Heart right ventricle (tissue), 16 donors: ENCODE results near the gene CLCN6. TPM values are rescaled to one million over a fixed set of nuclear protein-coding genes. Genes with fewer than 3 reads are reported as not detected.
A peak's percentile ranks its signal among the peaks of the same experiment; 100 is the strongest.

ENCODE experiments used
- ATAC-seq, 8 donors: fragments of 200-7000 bp; cut with Tn5 transposase; one replicate each; pipeline ENCODE4 v1.9.1; 2020; ENCODE audit warnings: mild to moderate bottlenecking in 8 of 8, moderate library complexity in 8 of 8, moderate number of reproducible peaks in 1 of 8
- DNase-seq, 2 donors: peaks; one replicate each; pipeline ENCODE4 v3.0.0-alpha.2; 2020
- H3K27ac ChIP-seq, 10 donors: fragments of 200-600 bp; sonication (generic) in 2 of 10; one replicate each; pipeline versions ENCODE4 v1.5.0 to v1.8.0; 2020 to 2022; ENCODE audit warnings: mild to moderate bottlenecking in 3 of 10
- H3K27me3 ChIP-seq, 7 donors: fragments of 200-600 bp; one replicate each; pipeline ENCODE4 v1.8.0; 2021 to 2022; ENCODE audit warnings: mild to moderate bottlenecking in 2 of 7
- H3K36me3 ChIP-seq, 9 donors: fragments of 200-600 bp; sonication (generic) in 1 of 9; one replicate each; pipeline versions ENCODE4 v1.5.0 to v1.8.0; 2020 to 2022; ENCODE audit warnings: mild to moderate bottlenecking in 2 of 9
- H3K4me1 ChIP-seq, 9 donors: fragments of 200-600 bp; sonication (generic) in 1 of 9; one replicate each; pipeline versions ENCODE4 v1.5.0 to v1.8.0; 2020 to 2022; ENCODE audit warnings: mild to moderate bottlenecking in 4 of 9
- H3K4me3 ChIP-seq, 10 donors: fragments of 200-600 bp; sonication (generic) in 2 of 10; one replicate each; pipeline versions ENCODE4 v1.5.0 to v1.8.0; 2020 to 2022; ENCODE audit warnings: mild to moderate bottlenecking in 7 of 10, moderate library complexity in 2 of 10
- H3K9me3 ChIP-seq, 11 donors: fragments of 200-600 bp in 10 of 11; sonication (generic) in 2 of 11; one replicate each; pipeline versions ENCODE4 v1.5.0 to v1.8.0; 2013 to 2022; ENCODE audit warnings: mild to moderate bottlenecking in 2 of 11, control low read depth in 1 of 11, moderate library complexity in 1 of 11
- WGBS, 2 donors: extraction: QIAGEN DNeasy Blood & Tissue Kit; methylation state at CpG; one replicate each; pipeline ENCODE4 v1.1.7; 2013; ENCODE audit warnings: inconsistent platforms in 1 of 2; 5-methylcytosine and 5-hydroxymethylcytosine counted together
- intact Hi-C, 10 donors: fragments of 100-400 bp; cut with DNase I; formaldehyde crosslinking; loops; one replicate each; pipeline versions ENCODE4 v1.11.1 to v1.14.2; 2022
- polyA plus RNA-seq, 2 donors: library from polyadenylated mRNA; stranded (reverse); fragments of 200-250 nt; gene quantifications; one replicate each; pipeline ENCODE4 v1.2.3, GENCODE V29; 2013
- total RNA-seq, 10 donors: library from RNA; stranded (reverse); fragmentation: NEBNext Ultra II Directional in 3 of 10; extraction: Animal tissue kit (Norgen Biotek cat#: 25700) in 3 of 10; gene quantifications; one replicate each; pipeline versions ENCODE4 v1.2.1 to v1.2.4, GENCODE V29; 2021 to 2023
- TF ChIP-seq, protein P1 (sequence below), 9 donors: fragments of 200-600 bp; sonication (generic) in 2 of 9; IDR thresholded peaks; one replicate each; pipeline versions ENCODE4 v1.5.0 to v1.8.0; 2021 to 2022; ENCODE audit warnings: antibody characterized with exemption in 9 of 9, mild to moderate bottlenecking in 5 of 9, moderate library complexity in 1 of 9
- donor health status: Arrhythmogenic right ventricular cardiomyopathy.
- donor health status: ischemic (EF 13 %, LVEDD 7.1; RV severe dilation, severe dysfunction).
- donor health status: healthy with polysubstance abuse.
- donor health status: DM: no; HTN: yes; CAD: no.
- donor health status: DM: no; HTN: no; CAD: no.
- donor health status: ischemic (EF 25% LVEDD 6.9; RV normal size, moderate dysfunction).
- donor health status: ischemic (EF 25% LVEDD 5.7; RV mildly dilated, moderate dysfunction).
- donor health status: healthy.
- donor health status: DM: yes; HTN: yes; CAD: no.
- donor health status: Ischemic cardiomyopathy.
- donor health status: ischemic (EF 35%, LVEDD 5.7; RV mildly dilated, moderate dysfunction).
- donor health status: nonischemic (EF 11% LVEDD 7.7; RV severe dilation, severe dysfunction).
- donor health status: DM: yes; HTN: yes; CAD: no.
- donor health status: PGD.
- donor health status: ischemic (EF 29% LVEDD 5.4; RV normal size, mild dysfunction).
- donor health status: nonischemic (EF 23%, LVEDD 6.1; RV moderate dilation, normal function).

Gene CLCN6
- total and polyA plus RNA-seq, 12 donors = 9.1 to 20.9 (median 16.2) TPM

DNA sequence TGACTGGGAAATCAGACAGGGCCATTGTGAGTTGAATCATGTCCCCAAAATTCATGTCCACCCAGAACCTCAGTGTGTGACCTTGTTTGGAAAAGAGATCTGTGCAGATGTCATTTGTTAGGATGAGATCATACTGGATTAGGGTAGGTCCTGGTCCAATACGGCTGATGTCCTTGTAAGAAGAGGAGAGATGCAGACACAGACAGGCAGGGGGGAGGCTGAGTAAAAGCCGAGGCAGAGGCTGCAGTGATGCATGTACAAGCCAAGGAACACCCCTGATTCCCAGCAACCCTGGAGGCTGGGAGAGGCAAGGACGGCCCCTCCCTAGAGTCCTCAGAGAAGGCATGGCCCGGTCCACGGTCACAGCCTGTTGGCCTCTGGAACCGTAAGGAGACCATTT lies 68.6 kb downstream of the CLCN6 start:
- DNase-seq (peak in 1 of 2 donors; percentile 36), ATAC-seq (peak; percentile 16 to 54 (median 43))
- H3K9me3 ChIP-seq = no peaks in the 10 kb centered on the region
- TF ChIP-seq, protein P1, sequence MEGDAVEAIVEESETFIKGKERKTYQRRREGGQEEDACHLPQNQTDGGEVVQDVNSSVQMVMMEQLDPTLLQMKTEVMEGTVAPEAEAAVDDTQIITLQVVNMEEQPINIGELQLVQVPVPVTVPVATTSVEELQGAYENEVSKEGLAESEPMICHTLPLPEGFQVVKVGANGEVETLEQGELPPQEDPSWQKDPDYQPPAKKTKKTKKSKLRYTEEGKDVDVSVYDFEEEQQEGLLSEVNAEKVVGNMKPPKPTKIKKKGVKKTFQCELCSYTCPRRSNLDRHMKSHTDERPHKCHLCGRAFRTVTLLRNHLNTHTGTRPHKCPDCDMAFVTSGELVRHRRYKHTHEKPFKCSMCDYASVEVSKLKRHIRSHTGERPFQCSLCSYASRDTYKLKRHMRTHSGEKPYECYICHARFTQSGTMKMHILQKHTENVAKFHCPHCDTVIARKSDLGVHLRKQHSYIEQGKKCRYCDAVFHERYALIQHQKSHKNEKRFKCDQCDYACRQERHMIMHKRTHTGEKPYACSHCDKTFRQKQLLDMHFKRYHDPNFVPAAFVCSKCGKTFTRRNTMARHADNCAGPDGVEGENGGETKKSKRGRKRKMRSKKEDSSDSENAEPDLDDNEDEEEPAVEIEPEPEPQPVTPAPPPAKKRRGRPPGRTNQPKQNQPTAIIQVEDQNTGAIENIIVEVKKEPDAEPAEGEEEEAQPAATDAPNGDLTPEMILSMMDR (IDR thresholded peaks at IDR 0.05) = no peak
- H3K27ac ChIP-seq = peak overlapping the region; percentile 69 to 91 (median 86)
- peaks cover 16 to 47% (median 32%) of the 10 kb centered on the region in 9 donors for H3K4me1 ChIP-seq
- no peaks in the 10 kb centered on the region for H3K36me3 ChIP-seq
- intact Hi-C loops = no loop called here
- WGBS, 2 donors = 68% methylated on average over 6 of the region's 6 CpGs
- no peaks in the 10 kb centered on the region for H3K27me3 ChIP-seq
- H3K4me3 ChIP-seq = no peak overlapping the region

DNA sequence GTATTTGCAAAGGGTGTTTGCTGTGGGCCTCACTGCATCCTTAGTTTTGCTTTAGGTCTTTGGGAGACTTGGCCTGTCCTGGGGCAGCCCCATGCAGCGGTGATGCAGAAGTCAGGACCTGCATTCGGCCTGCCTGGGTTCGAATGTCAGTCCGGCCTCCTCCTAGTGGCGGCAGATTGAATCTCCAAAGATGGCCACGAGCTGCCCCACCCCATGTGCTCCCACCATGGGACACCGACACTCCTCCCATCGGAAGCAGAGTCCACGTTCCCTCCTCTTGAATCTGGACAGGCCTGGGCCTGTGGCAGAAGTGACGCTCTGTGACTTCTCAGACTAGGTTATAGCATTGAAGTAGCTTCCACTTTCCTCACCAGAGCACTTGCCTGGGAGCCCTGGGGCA lies 69.1 kb downstream of the CLCN6 start:
- peaks cover 20 to 51% (median 37%) of the 10 kb centered on the region in 9 donors for H3K4me1 ChIP-seq
- H3K9me3 ChIP-seq = no peaks in the 10 kb centered on the region
- H3K4me3 ChIP-seq = no peak overlapping the region
- H3K27me3 ChIP-seq = no peaks in the 10 kb centered on the region
- WGBS, 2 donors = 90 to 92% methylated on average over 10 of the region's 10 CpGs
- H3K27ac ChIP-seq = peak overlapping the region; percentile 69 to 91 (median 86)
- intact Hi-C loops = no loop called here
- no peak for ATAC-seq
- TF ChIP-seq, protein P1 (IDR thresholded peaks at IDR 0.05) = no peak
- DNase-seq = no peak
- no peaks in the 10 kb centered on the region for H3K36me3 ChIP-seq

- Histone ChIP-seq H3K27me3 (no peaks in the 10 kb centered on the region), H3K9me3 (no peaks in the 10 kb centered on the region), H3K4me1 (peaks cover 29 to 71% (median 54%) of the 10 kb centered on the region in 9 donors), H3K4me3 (no peak overlapping the region), H3K36me3 (no peaks in the 10 kb centered on the region), H3K27ac (no peak overlapping the region)
- DNase-seq = no peak
- WGBS, 2 donors = 67 to 69% methylated on average over 6 of the region's 6 CpGs
- ATAC-seq = no peak
- intact Hi-C loops = no loop called here
- TF ChIP-seq, protein P1 (IDR thresholded peaks at IDR 0.05) = no peak
Observed at GRCh38 chr1:11877074-11877473, 71.1 kb downstream of the CLCN6 start.

DNA sequence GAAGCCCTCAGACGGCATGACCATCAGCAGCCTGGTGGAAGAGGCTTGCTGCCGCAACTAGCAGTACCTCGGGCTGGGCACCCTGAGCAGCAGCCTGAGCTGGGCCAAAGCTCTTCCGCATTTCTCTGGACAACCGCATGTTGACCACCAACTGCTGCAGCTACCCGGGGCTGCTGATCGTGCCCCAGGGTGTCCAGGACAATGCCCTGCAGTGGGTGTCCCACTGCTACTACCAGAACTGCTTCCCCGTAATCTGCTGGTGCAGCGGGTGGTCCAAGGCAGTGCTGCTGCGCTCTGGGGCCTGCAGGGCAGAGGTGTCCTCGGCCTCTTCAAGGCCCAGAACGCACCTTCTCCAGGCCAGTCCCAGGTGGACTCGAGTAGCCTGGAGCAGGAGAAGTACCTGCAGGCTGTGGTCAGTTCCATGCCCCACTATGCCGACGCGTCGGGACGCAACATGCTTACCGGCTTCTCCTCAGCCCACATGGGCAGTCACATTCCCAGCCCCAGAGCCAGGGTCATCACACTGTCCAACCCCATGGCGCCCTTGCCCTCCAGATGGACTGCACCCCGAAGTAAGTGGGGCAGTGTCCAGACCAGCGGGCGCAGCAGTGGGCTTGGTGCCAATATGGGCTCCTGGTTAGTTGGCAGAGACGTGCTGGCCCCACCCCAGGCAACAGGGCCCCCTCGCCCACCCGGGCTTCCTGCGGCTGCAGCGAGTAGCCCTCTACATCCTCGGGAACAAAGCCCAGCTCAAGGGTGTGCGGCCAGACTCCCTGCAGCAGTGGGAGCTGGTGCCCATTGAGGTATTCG lies 72.3 kb downstream of the CLCN6 start:
- H3K27me3 ChIP-seq = no peaks in the 10 kb centered on the region

More for the DNA sequence above, 72.3 kb downstream of the CLCN6 start:
- H3K27ac ChIP-seq = no peak overlapping the region
- intact Hi-C loops = no loop called here
- H3K4me3 ChIP-seq = no peak overlapping the region
- H3K9me3 ChIP-seq = no peaks in the 10 kb centered on the region
- ATAC-seq (no peak), DNase-seq (no peak)
- H3K36me3 ChIP-seq = no peaks in the 10 kb centered on the region
- peaks cover 31 to 77% (median 61%) of the 10 kb centered on the region in 9 donors for H3K4me1 ChIP-seq
- WGBS, 2 donors = 88 to 94% methylated on average over 31 of the region's 31 CpGs
- TF ChIP-seq, protein P1 (IDR thresholded peaks at IDR 0.05) = no peak
